GM18873 (cell line): ENCODE data around the gene RPL12.
"Not testable (repeated sequence)": the region's sequence is repeated elsewhere in the genome, so short reads cannot be mapped to it uniquely, and the experiment has no call there.

Source experiments
- ATAC-seq: cut with Tn5 transposase; IDR thresholded peaks from one replicate; pipeline ENCODE4 v1.9.1; 2021; ENCODE audit warnings: mild to moderate bottlenecking, moderate library complexity, moderate number of reproducible peaks; ENCODE audit not compliant: unreplicated experiment, low FRiP score

The RPL12 gene

GRCh38 chr9:127473501-127473900 lies 22.3 kb upstream of the RPL12 start:
- ATAC-seq = no peak

- ATAC-seq = no peak
Measured at GRCh38 chr9:127470662-127471061, 19.5 kb upstream of the RPL12 start.

GRCh38 chr9:127467621-127468020 lies 16.4 kb upstream of the RPL12 start:
- ATAC-seq = no peak

- not testable (repeated sequence) for ATAC-seq
Measured at GRCh38 chr9:127466407-127466917, 15.3 kb upstream of the RPL12 start.

- ATAC-seq = no peak
Measured at GRCh38 chr9:127463911-127464310, 12.7 kb upstream of the RPL12 start.

- no peak for ATAC-seq
Measured at GRCh38 chr9:127463382-127463781, 12.2 kb upstream of the RPL12 start.

GRCh38 chr9:127458921-127459320 lies 7.7 kb upstream of the RPL12 start:
- no peak for ATAC-seq

- ATAC-seq = no peak
Measured at GRCh38 chr9:127457191-127457878, 6.1 kb upstream of the RPL12 start.

GRCh38 chr9:127455324-127455992 lies 4.3 kb upstream of the RPL12 start:
- ATAC-seq = no peak

GRCh38 chr9:127452691-127453090 lies 1.5 kb upstream of the RPL12 start:
- no peak for ATAC-seq

- no peak for ATAC-seq
Measured at GRCh38 chr9:127451858-127452656, 851 bp upstream of the RPL12 start.

- ATAC-seq = peak; percentile 15
Measured at GRCh38 chr9:127451608-127451857, 327 bp upstream of the RPL12 start.

GRCh38 chr9:127450243-127450760 lies 904 bp downstream of the RPL12 start:
- no peak for ATAC-seq

GRCh38 chr9:127449332-127449966 lies 1.8 kb downstream of the RPL12 start:
- ATAC-seq = no peak

- ATAC-seq = no peak
Measured at GRCh38 chr9:127448112-127448805, 2.9 kb downstream of the RPL12 start.

GRCh38 chr9:127447416-127448111 lies 3.6 kb downstream of the RPL12 start:
- ATAC-seq = no peak

- ATAC-seq = no peak
Measured at GRCh38 chr9:127446713-127447415, 4.3 kb downstream of the RPL12 start.

GRCh38 chr9:127445851-127446712 lies 5.1 kb downstream of the RPL12 start:
- no peak for ATAC-seq
